HG02642 (cell line): Measurements from ENCODE around the gene GNG2.

Experiments used
- ATAC-seq: cut with Tn5 transposase; IDR thresholded peaks from one replicate; pipeline ENCODE4 v1.9.1; 2021; ENCODE audit warnings: mild to moderate bottlenecking; ENCODE audit not compliant: unreplicated experiment, poor library complexity

GNG2 gene

DNA sequence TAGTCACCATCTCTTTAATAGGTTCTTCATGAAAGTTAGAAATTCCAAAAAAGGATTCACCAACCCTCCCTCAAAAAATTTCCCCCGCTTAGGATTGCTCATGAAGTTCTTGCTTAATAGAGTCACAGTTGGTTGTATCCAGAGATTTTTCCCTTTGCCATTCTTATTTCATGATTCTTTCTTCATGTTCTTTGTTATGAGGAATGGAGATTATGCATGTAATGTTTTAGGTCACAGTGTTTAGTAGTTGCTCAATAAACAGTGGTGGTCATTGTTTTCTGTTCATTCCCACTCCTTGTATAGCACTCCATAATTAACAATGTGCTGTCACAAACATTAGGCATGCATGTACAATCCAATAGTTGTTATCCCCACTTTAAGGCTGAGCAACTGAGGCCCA lies 77.7 kb downstream of the GNG2 start:
- no peak for ATAC-seq

DNA sequence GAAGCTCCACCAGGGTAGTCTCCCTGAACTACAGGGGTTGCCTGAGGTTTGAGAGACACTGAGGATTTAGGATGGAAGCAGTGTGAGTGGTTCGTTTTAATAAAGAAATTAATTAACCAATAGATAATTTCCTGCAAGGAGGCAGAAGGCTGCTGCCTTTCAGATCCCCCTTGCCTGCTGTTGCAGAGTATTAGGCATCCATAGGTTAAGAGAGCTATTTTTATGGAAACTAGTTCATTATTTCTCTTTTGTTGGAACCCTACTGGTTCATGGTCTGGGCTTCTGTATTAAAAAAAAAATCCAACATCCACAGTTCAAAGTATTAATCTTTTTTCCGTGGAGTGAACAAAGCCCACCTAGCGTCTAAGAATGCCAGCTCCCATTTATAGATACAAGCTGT lies 78.4 kb downstream of the GNG2 start:
- no peak for ATAC-seq

DNA sequence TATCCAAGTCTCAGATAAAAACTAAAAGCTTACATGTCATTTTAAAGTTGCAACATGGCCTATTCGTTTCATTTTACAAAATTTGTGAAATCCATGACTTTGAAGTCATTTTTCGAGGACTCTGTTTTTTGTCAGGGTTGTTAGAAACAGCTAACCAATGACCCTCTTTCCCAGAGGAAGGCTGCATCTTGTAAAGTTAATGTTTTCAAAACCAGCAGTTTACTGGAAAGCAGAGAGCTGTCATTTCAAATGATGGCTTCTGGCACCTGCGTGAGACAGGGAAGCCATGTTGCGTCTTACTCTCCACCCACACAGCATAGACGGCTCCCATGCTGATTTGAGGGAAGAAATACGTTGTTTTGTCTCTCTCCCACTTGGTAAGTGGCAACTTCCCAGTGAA lies 78.8 kb downstream of the GNG2 start:
- ATAC-seq: no peak

DNA sequence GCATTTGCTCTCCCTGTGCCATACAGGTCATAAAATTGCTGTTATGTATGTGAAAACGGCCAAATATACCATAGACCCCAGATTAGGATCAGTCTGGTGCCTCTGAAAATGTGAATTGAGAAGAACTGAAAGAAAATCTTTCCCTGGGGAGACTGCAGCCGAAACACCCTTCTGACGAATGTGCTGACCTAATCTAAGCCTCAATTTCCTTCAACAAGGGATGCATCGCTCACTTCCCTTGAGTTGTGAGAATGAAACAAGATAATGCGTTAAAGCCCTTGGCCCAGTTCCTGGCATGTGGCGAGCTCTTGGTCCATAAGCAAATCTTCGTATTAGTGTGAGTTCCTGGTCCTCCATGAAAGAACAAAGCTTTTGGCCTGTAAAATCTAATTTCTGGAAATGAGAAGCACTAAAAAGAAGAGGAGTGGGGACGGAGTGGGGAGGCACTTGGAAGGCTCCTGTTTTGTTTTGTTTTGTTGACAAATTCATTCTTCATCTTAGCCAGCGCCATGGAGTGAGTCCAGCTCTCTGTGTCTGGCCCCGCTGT lies 79.4 kb downstream of the GNG2 start:
- peak; percentile 48 for ATAC-seq

DNA sequence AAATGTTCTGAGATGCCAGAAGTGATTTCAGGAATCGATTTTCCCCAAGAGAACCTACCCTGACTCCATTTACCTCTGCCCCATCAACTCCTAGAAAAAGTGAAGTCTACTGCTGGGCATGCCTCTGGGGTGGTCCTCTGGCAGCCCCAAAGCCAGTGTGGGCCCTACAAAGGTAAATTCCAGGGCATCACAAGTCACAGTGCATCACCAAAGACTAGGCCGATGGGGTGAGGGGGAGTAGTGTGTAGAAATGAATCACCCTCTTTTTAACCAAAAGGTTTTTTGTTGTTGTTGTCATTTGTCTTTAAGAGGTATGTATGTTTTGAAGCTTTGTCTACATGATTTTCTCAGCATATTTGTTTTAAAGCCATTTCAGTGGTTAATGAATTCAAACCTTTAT lies 82.6 kb downstream of the GNG2 start:
- ATAC-seq: no peak

DNA sequence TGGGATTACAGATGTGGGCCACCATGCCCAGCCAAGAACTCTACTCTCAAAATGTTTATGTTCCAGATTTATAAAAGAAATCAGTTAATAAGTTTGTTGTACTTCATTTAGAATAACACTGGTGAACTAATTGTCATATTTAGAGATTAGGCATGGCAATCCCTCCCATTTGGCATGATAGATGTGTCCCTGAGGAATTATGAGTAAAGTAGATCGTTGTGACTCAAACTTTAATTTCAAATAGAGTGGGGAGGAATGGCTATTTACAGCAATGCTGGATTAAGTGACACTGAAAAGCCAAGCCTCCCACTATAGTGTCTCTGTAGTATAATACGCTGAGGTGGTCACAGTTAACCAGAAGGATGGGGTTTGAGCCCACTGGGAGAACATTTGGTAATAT lies 89.6 kb downstream of the GNG2 start:
- no peak for ATAC-seq

DNA sequence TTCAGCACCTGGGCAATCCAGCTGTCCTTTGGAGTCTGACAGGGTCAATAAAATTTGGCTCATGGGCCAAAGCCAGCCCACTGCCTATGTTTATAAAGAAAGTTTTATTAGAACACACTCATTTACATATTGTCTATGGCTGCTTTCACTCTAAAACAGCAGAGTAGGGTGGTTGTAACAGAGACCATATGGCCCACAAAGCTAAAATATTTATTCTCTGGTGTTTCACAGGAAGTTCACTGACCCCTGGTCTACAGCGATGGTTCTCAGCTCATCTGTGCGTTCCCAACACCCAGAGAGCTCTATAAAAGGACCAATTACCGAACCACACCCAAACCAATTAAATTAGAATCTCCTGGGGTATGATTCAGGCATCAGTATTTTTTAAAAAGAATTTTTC lies 91.2 kb downstream of the GNG2 start:
- no peak for ATAC-seq

DNA sequence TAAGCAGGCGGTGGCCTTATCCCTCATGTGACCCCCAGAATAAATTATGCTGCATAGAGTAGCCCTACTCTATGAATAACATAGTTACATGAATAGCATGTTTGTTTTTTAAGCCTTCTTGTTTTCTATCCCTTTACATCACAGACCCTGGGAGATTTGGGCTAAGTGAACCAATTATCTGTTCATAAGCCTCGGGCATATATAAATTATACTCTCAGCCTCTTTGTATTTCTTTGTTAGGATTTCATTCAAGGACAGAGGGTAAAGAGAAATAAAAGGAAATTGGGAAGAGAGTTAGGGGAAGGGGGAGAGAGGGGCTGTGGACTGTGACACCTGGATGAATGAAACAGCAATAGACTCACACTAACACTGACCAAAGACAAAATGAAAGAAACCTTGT lies 93.6 kb downstream of the GNG2 start:
- ATAC-seq: no peak

DNA sequence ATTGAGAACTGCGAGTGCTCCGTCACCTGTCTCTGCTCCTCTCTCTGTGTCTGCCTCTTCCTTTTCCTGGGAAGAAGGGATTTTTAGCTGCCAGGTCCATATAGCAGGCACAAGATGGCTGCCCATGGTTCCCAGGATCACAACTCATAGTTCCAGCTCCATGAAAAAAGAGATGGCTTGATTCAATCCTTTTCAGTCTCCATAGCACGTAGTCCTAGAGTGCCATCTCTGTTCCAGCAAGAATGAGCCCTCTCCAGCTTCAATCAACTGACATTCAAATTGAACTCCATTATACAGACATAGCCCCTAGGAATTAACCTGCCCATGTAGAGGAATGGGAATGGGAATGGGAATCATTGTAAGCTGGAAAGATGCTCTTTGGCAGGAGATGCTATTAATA lies 94.2 kb downstream of the GNG2 start:
- no peak for ATAC-seq

DNA sequence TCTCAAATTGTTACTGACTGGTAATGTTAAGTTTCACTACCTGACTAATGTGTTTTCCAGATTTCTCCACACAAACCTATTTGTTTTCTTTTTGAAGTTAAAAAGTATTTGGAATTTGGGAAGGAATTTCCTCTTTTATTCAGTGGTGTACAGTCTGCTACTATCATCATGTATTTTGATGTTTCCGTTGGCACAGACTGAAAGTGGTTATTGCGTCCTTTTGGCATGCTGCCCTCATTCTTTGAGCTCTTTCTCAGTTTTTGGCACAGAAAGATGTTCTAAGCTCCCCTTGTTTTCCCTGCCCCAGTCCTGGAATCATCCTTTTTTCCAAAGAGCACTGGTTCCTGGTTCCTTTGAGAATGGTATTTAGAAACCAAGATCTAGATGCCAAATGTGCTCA lies 97.5 kb downstream of the GNG2 start:
- ATAC-seq: no peak

DNA sequence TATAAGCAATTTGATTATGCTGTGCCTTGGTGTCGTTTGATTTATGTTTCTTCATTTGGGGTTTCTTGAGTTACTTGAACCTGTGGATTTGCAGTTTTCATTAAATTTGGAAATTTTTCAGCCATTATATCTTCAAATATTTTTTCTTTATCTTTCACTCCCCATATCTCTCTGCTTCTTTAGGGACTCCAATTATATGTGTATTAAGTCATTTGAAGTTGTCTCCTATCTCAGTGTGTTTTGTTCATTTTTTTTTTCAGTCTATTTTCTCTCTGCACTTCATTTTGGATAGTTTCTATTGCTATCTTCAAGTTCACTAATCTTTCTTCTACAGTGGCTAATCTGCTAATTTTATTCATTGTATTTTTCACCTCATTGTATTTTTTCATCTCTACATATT lies 99.5 kb downstream of the GNG2 start:
- no peak for ATAC-seq

DNA sequence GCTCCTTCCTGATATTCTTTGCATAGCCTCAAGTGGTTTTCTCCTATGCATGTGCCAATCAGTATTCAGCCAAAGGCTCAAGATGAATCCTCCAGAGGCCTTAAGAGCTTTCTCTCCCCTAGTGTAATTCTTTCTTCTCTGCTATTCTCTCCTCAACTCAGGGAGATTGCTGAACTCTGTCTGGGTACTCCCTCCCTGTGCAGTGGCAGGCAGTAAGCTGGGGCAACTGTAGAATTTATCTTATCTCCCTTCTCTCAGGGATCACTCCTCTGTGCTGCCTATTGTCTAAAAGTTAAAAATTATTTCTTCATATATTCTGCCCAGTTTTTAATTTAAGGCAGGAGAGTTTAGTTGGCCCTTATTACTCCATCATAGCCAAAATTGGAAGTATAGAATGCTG lies 100.5 kb downstream of the GNG2 start:
- no peak for ATAC-seq

DNA sequence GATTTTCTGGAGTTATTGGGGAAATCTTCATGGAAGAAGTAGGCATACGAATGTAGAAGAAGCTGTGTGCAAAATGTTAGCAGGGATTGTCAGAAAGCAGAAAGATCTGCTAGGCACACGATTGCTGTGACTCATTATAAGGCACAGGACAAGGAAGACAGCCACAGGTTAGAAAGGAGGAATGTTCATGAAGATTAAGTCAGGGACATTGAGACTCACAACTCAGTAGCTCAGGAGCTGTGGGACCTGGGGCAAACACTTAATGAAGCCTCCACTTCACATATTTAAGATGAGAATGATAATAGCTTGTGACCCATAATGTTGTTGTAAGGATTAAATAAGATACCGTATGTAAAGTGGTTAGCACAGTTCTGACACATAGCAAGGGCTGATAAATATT lies 102.3 kb downstream of the GNG2 start:
- no peak for ATAC-seq

DNA sequence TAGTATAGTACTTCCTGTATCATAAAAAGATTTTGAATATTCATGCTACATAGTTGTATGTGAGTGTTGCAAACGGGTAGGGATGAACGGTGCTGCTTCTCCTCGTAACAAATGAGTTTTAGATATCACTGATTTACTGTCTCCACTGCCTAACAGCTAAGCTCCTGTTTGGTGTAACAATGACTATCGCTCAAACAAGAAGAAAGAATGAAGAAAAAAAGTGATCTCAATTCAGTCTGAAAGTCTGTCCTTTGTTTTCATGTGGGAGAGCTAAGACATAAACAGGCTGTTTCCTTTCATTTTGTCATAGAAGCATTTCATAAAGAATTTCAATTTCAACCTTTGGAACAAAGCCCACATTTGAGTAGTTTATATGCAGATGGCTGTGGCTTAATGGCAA lies 102.9 kb downstream of the GNG2 start:
- ATAC-seq: no peak

DNA sequence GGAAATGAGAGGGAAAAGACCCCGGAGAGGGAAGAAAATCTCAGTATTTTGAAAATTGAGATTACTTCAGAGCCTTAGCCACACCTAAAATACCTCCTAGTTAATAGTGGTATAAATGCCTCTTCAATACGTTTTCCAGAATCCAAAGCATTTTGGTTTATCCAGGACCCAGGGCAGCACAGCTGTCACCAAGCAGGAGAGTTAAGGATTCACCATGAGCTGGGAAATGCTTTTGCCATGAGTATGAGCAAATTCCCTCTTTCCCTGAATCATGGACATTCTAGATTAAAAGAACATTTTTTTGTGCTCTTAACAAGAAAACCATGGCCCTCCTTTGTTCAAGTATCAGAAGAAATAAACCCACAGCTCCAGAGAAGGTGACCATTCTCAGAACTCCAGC lies 107.1 kb downstream of the GNG2 start:
- ATAC-seq: no peak

DNA sequence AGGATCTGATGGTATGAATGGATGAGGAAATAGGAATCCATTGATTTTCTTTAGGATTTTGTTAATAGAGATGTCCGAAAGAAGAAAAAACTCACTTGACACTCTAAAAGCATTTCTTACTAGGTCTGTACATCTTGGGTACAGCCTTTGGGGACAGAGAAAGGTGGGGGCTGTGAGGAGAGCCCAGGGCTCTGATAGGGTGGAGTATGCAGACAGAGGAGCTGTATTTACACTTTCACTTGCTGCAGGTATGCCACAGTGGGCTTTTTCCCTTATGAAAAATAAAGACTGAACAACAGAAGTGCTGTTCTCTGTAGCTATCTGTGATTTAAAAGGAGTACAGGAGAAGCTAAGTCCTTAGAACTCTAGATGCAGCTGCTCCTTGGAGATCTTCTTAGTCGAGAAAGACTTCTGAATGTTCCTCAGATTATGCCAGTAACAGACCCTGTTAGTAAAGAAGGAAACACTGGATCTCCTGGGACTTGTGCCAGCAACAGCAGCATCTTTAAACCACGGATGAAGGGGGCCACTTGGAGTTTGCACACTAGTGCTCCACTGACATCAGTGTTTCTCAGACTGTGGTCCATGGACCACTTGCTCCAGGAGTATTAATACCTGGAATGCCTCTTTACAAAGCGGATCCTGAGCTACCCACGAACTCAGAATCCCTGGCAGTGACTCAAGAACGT lies 109.6 kb downstream of the GNG2 start:
- no peak for ATAC-seq

DNA sequence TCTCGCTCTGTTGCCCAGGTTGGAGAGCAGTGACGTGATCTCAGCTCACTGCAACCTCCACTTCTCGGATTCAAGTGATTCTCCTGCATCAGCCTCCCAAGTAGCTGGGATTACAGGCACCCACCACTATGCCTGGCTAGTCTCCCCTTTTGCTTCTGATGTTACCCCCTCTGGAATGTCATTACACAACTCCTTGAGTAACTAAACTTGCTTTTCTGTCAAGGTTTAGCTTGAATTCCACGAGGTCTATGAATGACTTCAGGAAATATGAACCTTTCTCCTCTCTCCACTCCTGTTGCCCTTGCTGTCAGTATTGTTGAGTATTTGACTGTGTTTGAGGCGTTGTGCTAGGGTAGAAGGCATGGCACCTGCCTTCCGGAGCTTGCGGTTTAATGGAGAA lies 112.2 kb downstream of the GNG2 start:
- ATAC-seq: no peak

DNA sequence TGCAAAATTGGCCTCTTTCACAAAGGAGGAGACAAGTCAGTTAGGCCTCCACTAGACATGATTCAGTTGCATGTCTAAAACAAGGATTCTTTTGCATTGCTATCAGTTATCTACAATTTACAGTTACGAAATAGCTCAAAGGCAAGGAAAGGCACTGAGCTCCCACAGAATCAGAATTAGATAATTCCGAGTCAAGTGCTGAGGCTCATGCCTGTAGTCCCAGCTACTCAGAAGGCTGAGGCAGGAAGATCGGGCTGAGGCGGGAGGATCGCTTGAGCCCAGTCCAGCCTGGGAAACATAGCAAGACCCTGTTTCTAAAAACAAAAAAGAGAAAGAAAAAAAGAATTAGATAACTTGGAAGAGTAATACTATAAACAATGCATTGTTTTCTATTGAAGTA lies 116.7 kb downstream of the GNG2 start:
- no peak for ATAC-seq

DNA sequence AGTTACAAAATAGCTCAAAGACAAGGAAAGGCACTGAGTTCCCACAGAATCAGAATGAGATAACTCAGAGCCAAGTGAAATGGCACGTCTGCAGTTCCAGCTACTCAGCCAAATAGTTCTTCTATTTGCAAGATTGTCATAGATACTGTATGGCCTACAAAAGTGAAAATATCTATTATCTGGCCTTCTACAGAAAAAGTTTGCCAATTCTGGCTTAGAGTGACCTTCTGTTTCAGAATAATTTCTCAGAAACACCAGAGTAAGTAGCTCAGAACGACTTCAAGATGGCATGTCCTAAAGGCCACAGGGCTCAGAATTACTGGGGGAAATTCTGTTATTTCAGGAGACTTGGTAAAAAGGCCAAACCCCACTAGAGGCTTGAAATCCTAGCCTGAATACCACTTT lies 118.3 kb downstream of the GNG2 start:
- no peak for ATAC-seq

DNA sequence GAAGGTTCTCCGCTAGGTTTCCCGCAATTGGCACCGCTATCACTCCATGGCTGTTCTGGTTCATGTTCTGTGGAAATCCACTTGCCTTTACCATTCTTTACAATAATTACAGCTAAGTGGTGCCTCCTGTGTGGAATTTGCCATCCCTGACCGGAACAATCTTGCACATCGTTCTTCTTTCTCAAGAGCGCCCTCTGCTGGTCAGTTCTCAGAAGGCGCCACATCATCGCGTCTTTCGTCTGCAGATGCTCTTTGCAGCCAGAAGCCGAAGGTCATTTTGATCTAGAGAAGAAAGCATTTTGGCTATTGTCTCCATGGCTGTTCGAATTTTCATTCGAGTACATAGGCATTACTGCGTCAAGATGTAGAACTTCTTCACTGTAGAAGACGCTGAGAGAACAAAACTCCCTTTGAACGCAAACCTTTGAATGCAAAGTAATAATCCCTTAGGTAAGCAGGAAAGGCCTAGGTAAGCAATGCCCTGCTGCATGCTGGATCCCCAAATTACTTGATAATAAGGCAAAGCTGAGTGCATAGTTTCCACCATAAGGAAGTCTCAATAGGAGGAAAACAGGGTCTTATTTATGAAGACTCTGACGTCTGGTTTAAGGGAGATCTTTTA lies 118.8 kb downstream of the GNG2 start:
- ATAC-seq: peak; percentile 60

DNA sequence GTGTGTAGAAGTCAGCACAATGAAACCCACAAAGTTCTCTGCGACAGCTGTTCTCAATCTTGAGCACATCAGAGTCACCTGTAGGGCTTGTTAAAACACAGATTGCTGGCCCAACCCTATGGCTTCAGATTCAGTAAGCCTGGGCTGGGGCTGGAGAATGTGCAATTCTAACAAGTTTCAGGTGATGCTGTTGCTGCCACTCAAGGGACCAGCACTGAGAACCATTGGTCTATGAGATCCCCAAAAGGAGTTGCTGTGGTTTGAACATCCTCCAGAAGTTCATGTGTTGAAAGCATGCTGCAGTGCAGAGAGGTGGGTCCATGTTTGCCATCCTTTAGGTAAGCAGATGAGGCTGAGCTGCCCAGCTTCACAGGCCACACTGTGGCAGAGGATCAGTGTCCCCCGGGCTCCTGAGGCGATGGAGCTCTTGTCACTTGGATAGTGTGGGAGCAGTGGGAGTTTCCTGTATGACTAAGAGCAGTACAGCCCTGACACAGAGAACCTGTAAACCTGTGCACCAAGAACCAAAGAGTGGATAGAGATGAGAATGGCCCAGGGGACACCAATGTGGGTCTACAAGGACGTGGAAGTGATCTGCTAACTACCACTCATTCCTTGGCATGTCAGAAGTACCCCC lies 120.9 kb downstream of the GNG2 start:
- ATAC-seq: peak; percentile 58

DNA sequence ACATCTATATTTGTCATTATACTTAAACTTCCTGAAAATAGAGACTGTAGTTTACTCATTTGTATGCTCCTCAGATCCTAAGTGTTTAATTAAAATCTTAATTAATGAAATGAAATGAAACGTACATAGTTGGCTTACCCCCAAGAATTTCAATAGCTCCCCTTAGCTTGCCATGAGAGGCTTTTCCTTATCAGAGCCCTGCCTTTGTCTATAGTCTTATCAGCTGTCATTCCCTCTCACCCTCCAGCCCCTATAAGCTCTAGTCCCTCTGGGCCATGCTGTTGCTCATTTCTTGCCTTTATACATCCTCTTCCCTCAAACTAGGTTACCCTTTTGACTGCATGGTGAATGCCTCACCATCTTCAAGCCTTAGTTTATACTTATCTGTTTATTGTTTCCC lies 127.8 kb downstream of the GNG2 start:
- ATAC-seq: no peak
